ENCODE data around the gene MOSPD2. TPM values are rescaled to one million over a fixed set of nuclear protein-coding genes. Genes with fewer than 3 reads are reported as not detected.

The MOSPD2 gene
- total RNA-seq, result 19.5 and 21.1 TPM in 2 replicates
- polyA plus RNA-seq, result 8.2 and 11.5 TPM in 2 replicates

GRCh38 chrX:14872851-14873675, at the start of gene MOSPD2, which contains the start of gene FANCB:
Gene MOSPD2, plus strand, starts transcription at chrX:14873421. Its CDS starts 108 bp downstream, at chrX:14873529.
Gene FANCB, minus strand, starts transcription at chrX:14873069. Its CDS starts 7,559 bp downstream, at chrX:14865510.
- no peaks in the 10 kb centered on the region for H3K27me3 ChIP-seq
- H3K36me3 ChIP-seq (replicated peaks; ENCODE audit: insufficient read depth, low read depth), result no peaks in the 10 kb centered on the region
- WGBS (ENCODE audit: low lambda C conversion rate, missing lambda C conversion rate), result 43% methylated on average over 55 of the region's 78 CpGs
- no peak for TF ChIP-seq EZH2phosphoT487 (IDR thresholded peaks at IDR 0.05; ENCODE audit: low read depth, severe bottlenecking, unreplicated experiment)
- no peak for TF ChIP-seq EZH2 (IDR thresholded peaks at IDR 0.05; ENCODE audit: borderline replicate concordance)
- TF ChIP-seq CTCF (IDR thresholded peaks at IDR 0.05; ENCODE audit: poor library complexity), result no peak
- no peaks in the 10 kb centered on the region for H3K9me2 ChIP-seq (replicated peaks; ENCODE audit: insufficient read depth)
- no peaks in the 10 kb centered on the region for H4K20me1 ChIP-seq (ENCODE audit: insufficient read depth, poor library complexity, severe bottlenecking)
- no peaks in the 10 kb centered on the region for H3K4me1 ChIP-seq (ENCODE audit: insufficient read depth)
- DNase-seq (ENCODE audit: low spot score), result peak; percentile 96
- H3K4me3 ChIP-seq, result peak within 1 kb of the TSS; percentile 44
- peak within 1 kb of the TSS; percentile 87 for H3K27ac ChIP-seq
- H3K4me2 ChIP-seq, result peak within 1 kb of the TSS; percentile 80
- H3K79me2 ChIP-seq, result peaks cover 24% of the 10 kb centered on the region
- no peaks in the 10 kb centered on the region for H3K9me3 ChIP-seq (ENCODE audit: low read depth)
- peak within 1 kb of the TSS; percentile 60 for H2AFZ ChIP-seq

GRCh38 chrX:14825851-14826250, 47.4 kb upstream of the MOSPD2 start:
- Histone ChIP-seq H3K27ac (no peak overlapping the region), H4K20me1 (ENCODE audit: insufficient read depth, poor library complexity, severe bottlenecking) (no peaks in the 10 kb centered on the region), H2AFZ (no peak overlapping the region), H3K79me2 (no peaks in the 10 kb centered on the region), H3K4me2 (no peak overlapping the region), H3K9me3 (ENCODE audit: low read depth) (no peaks in the 10 kb centered on the region), H3K36me3 (replicated peaks; ENCODE audit: insufficient read depth, low read depth) (no peaks in the 10 kb centered on the region), H3K27me3 (no peaks in the 10 kb centered on the region), H3K4me3 (no peak overlapping the region), H3K9me2 (replicated peaks; ENCODE audit: insufficient read depth) (no peaks in the 10 kb centered on the region), H3K4me1 (ENCODE audit: insufficient read depth) (no peaks in the 10 kb centered on the region)
- DNase-seq (ENCODE audit: low spot score), result no peak
- TF ChIP-seq EZH2phosphoT487 (IDR thresholded peaks at IDR 0.05; ENCODE audit: low read depth, severe bottlenecking, unreplicated experiment), result no peak
- no peak for TF ChIP-seq CTCF (IDR thresholded peaks at IDR 0.05; ENCODE audit: poor library complexity)
- TF ChIP-seq EZH2 (IDR thresholded peaks at IDR 0.05; ENCODE audit: borderline replicate concordance), result no peak

GRCh38 chrX:14826319-14826718, 46.9 kb upstream of the MOSPD2 start:
- Histone ChIP-seq H3K36me3 (replicated peaks; ENCODE audit: insufficient read depth, low read depth) (no peaks in the 10 kb centered on the region), H3K9me2 (replicated peaks; ENCODE audit: insufficient read depth) (no peaks in the 10 kb centered on the region), H4K20me1 (ENCODE audit: insufficient read depth, poor library complexity, severe bottlenecking) (no peaks in the 10 kb centered on the region), H3K27me3 (no peaks in the 10 kb centered on the region), H3K79me2 (no peaks in the 10 kb centered on the region), H3K4me3 (no peak overlapping the region), H2AFZ (no peak overlapping the region), H3K4me2 (no peak overlapping the region), H3K4me1 (ENCODE audit: insufficient read depth) (no peaks in the 10 kb centered on the region), H3K9me3 (ENCODE audit: low read depth) (no peaks in the 10 kb centered on the region), H3K27ac (no peak overlapping the region)
- no peak for TF ChIP-seq CTCF (IDR thresholded peaks at IDR 0.05; ENCODE audit: poor library complexity)
- TF ChIP-seq EZH2phosphoT487 (IDR thresholded peaks at IDR 0.05; ENCODE audit: low read depth, severe bottlenecking, unreplicated experiment), result no peak
- TF ChIP-seq EZH2 (IDR thresholded peaks at IDR 0.05; ENCODE audit: borderline replicate concordance), result no peak
- WGBS (ENCODE audit: low lambda C conversion rate, missing lambda C conversion rate), result 69% methylated on average over 3 of the region's 3 CpGs
- no peak for DNase-seq (ENCODE audit: low spot score)
